GM12873 (cell line): ENCODE results near the gene TBXT.

ENCODE experiments used
- TF ChIP-seq, protein P1 (sequence below): IDR thresholded peaks from 2 replicates; pipeline ENCODE4 v1.5.1; 2012; ENCODE audit warnings: low read depth, mild to moderate bottlenecking, moderate library complexity, low read length, control low read depth; ENCODE audit not compliant: insufficient read depth; ENCODE audit errors: missing control alignments

TBXT gene, protein sequence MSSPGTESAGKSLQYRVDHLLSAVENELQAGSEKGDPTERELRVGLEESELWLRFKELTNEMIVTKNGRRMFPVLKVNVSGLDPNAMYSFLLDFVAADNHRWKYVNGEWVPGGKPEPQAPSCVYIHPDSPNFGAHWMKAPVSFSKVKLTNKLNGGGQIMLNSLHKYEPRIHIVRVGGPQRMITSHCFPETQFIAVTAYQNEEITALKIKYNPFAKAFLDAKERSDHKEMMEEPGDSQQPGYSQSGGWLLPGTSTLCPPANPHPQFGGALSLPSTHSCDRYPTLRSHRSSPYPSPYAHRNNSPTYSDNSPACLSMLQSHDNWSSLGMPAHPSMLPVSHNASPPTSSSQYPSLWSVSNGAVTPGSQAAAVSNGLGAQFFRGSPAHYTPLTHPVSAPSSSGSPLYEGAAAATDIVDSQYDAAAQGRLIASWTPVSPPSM

DNA sequence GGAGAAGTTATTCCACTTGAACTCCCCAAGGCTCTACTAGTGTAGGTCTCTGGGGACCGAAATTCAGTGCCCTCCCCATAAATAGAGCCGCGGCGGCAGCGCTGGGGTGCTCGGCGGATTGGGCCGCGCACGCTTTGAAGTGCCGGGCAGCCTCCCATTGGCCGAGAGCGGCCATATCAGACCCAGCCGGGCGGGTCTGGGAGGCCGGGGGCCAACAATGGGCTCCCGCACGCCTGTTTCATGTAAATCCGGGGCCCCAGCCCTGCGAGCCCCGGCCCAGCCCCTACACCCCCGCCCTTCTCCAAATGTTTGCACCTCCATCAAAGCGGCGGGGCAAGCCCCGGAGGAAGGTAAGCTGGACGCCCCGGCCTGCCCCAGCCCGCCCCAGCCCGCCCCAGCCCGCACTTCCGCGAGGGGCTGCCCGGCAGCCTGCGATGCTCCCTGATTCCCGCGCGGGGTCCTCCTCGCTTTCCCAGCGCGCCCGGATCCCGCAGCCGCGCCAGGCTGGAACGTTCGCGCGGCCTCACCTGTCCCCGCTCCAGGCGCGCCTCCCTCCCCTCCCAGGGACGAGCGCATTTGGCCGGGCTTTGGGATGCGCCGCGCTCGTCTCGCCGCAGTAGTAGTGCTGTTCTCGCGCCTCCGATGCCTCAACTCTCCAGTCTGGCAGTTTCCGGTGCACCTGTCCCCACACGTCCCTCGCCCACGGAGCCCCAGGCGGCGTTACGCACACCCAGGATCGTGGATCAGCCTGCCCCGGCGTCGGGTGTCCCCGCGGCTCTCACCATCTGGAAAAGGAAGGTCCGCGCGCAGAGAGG lies at the start of gene TBXT:
TBXT (minus strand) TSS at position 51 of the 815 bp plus-strand sequence. CDS start 260 bp downstream, outside the sequence.
- TF ChIP-seq, protein P1, sequence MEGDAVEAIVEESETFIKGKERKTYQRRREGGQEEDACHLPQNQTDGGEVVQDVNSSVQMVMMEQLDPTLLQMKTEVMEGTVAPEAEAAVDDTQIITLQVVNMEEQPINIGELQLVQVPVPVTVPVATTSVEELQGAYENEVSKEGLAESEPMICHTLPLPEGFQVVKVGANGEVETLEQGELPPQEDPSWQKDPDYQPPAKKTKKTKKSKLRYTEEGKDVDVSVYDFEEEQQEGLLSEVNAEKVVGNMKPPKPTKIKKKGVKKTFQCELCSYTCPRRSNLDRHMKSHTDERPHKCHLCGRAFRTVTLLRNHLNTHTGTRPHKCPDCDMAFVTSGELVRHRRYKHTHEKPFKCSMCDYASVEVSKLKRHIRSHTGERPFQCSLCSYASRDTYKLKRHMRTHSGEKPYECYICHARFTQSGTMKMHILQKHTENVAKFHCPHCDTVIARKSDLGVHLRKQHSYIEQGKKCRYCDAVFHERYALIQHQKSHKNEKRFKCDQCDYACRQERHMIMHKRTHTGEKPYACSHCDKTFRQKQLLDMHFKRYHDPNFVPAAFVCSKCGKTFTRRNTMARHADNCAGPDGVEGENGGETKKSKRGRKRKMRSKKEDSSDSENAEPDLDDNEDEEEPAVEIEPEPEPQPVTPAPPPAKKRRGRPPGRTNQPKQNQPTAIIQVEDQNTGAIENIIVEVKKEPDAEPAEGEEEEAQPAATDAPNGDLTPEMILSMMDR = no peak

DNA sequence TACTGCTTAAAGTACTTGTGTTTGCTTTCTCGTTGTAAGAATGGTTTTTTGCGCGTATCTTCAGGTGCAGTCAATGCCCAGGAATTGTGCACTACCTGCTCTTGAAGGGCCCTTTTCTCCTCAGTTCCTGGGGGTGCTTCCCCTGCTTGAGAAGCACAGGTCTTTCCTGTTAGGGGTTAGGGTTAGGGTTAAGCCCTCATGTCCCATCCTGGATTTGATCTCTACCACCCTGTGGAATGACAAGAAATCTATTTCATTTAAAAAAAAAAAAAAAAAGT lies 39.6 kb upstream of the TBXT start:
- TF ChIP-seq, protein P1 = no peak

DNA sequence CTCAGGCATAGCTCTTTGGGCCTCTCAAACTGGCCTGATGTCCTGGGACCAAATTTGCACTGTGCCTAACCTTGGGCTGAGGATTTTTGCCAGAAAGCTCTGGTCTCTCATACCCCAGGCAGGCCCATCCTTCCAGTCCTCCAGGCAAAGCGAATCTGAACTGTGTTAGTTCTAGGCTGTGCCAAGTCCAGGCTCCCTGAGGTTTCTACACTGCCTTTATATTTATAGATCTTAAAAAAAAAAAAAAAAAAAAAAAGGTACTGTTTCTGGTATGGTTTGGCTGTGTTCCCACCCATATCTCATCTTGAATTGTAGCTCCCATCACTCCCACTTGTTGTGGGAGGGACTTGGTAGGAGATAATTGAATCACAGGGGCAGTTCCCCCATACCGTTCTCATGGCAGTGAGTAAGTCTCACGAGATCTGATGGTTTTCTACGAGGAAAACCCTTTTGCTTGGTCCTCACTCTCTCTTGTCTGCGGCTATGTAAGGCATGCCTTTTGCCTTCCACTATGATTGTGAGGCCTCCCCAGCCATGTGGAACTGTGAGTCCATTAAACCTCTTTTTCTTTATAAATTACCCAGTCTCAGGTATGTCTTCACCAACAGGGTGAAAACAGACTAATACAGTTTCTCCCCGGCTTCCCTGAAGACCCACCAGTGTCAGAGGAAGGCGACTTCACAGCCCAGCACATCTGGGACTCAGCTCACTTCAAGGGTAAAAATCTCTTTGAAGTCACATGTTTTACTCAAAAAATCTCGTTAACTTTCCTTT lies 39.0 kb upstream of the TBXT start:
- TF ChIP-seq, protein P1 = no peak

DNA sequence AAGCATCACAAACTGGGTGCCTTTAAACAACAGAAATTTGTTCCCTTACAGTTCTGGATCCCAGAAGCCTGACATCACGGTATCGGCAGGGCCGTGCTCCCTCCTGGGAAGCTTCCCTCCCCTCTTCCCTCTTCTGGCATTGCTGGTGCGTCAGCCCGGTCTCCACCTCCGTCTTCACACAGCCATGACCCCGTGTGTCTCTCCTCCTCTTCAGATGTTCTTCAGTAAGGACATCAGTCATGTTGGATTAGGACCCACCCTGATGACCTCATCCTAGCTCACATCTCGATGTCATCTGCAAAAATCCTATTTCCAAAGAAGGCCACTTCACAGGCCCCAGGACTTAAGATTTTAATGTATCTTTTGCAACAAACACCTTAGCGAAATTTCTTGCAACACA lies 38.4 kb upstream of the TBXT start:
- TF ChIP-seq, protein P1 = no peak

DNA sequence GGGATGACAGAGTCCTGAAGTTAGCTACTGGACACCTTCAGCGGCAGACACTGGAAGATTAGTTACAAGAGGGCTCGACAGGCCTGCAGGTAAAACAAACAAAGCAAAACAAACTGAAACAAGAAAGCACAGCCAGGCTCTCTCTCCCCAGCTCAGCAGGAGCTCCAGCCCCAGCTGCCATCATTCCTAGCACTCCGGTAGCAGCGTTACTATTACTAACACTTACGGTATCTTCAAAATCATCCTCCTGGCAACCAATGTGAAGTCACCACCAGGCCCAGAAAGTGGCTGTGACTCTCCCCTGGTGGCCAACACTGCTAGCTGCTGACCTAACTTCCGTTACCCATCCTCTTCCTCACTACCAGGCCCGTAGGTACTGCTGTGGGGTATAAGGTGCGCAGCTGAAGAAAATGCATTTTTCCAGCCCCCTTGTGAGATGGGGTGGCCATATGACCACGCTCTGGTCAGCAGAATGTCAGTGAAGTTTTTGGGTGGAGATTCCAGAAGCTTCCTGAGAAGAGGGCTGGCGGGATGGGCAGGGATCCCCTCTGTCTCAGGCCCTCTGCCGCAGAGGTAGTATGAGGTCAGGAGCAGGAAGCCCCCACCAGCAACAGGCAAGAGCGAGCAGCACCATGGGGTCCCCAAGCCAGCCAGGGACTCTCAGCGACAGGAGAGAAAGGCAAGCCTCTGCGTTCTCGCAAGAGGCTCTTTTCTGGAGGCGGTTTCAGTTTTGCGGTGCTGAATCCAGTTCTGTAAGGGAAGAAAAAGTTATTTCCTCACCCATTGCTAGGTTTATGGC lies 37.4 kb upstream of the TBXT start:
- TF ChIP-seq, protein P1 = peak; percentile 13

DNA sequence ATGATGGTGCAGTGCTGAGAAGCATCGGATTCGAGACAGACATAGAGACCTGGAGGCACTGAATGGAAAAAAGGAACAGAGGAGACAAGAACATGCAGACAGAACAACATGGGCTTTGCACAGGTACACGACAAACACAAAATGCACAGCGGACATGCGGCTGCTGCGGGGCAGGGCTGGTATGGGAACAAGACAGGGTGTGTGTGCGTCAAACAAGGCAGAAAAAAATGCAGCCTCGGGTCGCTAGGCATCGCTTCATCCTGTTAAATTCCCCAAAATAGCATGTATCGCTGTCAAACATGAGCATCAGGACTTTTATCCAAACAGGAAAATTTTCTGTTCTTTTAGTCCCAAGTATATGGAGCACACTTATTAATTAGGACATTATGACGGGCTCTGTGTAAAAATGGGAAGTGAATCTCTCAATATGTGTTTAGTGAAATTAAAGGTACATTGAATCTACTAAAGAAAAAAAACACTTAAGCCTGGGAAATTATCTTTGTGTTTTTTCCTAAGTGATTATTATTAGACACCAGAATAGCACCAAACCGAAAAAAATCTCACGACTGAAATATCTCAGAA lies 36.1 kb upstream of the TBXT start:
- TF ChIP-seq, protein P1 = no peak
